Measurements from ENCODE around the gene FNDC7.

FNDC7 gene

GRCh38 chr1:108746382-108747170, 33.9 kb downstream of the FNDC7 start, which contains the start of gene STXBP3 (continued):
- TF ChIP-seq PBX3 (CRISPR knock-in tag; IDR thresholded peaks at IDR 0.05) (peak; percentile 54; the same call in 1 of the 2 replicates), EGR2 (tag by site-specific recombination; IDR thresholded peaks at IDR 0.05; ENCODE audit: low read depth) (peak; percentile 69), ZFP3 (tag by site-specific recombination; IDR thresholded peaks at IDR 0.05; ENCODE audit: low read depth) (no peak), ZNF610 (tag by site-specific recombination; IDR thresholded peaks at IDR 0.05; ENCODE audit: borderline replicate concordance) (peak; percentile 89), ZBTB8A (tag by site-specific recombination; IDR thresholded peaks at IDR 0.05) (peak; percentile 57), ZNF121 (tag by site-specific recombination; IDR thresholded peaks at IDR 0.05) (peak; percentile 58), ZNF639 (tag by site-specific recombination; IDR thresholded peaks at IDR 0.05) (peak; percentile 82), ZNF335 (tag by site-specific recombination; conservative IDR thresholded peaks at IDR 0.05) (peak; percentile 97), ZNF558 (tag by site-specific recombination; IDR thresholded peaks at IDR 0.05) (0 out of 2 replicates have a peak, but pooled peaks have one; percentile 38), GLIS2 (tag by site-specific recombination; IDR thresholded peaks at IDR 0.05) (peak; percentile 80), ZNF16 (tag by site-specific recombination; IDR thresholded peaks at IDR 0.05; ENCODE audit: low read depth) (no peak), ZSCAN23 (tag by site-specific recombination; IDR thresholded peaks at IDR 0.05) (peak; percentile 84), ZNF404 (tag by site-specific recombination; IDR thresholded peaks at IDR 0.05) (no peak), ZNF341 (tag by site-specific recombination; IDR thresholded peaks at IDR 0.05; ENCODE audit: low read depth) (no peak; the same call in 1 of the 2 replicates), GLI2 (tag by site-specific recombination; IDR thresholded peaks at IDR 0.05; ENCODE audit: borderline replicate concordance, low read depth) (no peak), KLF1 (tag by site-specific recombination; IDR thresholded peaks at IDR 0.05) (peak; percentile 96), SP7 (tag by site-specific recombination; IDR thresholded peaks at IDR 0.05) (peak; percentile 91), ZNF140 (tag by site-specific recombination; IDR thresholded peaks at IDR 0.05) (no peak), ZFP37 (tag by site-specific recombination; IDR thresholded peaks at IDR 0.05) (peak; percentile 81; the same call in 1 of the 2 replicates)
- TF ChIP-seq, protein P1, sequence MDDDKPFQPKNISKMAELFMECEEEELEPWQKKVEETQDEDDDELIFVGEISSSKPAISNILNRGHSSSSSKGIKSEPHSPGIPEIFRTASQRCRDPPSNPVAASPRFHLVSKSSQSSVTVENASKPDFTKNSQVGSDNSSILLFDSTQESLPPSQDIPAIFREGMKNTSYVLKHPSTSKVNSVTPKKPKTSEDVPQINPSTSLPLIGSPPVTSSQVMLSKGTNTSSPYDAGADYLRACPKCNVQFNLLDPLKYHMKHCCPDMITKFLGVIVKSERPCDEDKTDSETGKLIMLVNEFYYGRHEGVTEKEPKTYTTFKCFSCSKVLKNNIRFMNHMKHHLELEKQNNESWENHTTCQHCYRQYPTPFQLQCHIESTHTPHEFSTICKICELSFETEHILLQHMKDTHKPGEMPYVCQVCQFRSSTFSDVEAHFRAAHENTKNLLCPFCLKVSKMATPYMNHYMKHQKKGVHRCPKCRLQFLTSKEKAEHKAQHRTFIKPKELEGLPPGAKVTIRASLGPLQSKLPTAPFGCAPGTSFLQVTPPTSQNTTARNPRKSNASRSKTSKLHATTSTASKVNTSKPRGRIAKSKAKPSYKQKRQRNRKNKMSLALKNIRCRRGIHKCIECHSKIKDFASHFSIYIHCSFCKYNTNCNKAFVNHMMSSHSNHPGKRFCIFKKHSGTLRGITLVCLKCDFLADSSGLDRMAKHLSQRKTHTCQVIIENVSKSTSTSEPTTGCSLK (tag by site-specific recombination; IDR thresholded peaks at IDR 0.05) = no peak
- TF ChIP-seq, protein P2, sequence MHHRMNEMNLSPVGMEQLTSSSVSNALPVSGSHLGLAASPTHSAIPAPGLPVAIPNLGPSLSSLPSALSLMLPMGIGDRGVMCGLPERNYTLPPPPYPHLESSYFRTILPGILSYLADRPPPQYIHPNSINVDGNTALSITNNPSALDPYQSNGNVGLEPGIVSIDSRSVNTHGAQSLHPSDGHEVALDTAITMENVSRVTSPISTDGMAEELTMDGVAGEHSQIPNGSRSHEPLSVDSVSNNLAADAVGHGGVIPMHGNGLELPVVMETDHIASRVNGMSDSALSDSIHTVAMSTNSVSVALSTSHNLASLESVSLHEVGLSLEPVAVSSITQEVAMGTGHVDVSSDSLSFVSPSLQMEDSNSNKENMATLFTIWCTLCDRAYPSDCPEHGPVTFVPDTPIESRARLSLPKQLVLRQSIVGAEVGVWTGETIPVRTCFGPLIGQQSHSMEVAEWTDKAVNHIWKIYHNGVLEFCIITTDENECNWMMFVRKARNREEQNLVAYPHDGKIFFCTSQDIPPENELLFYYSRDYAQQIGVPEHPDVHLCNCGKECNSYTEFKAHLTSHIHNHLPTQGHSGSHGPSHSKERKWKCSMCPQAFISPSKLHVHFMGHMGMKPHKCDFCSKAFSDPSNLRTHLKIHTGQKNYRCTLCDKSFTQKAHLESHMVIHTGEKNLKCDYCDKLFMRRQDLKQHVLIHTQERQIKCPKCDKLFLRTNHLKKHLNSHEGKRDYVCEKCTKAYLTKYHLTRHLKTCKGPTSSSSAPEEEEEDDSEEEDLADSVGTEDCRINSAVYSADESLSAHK (tag by site-specific recombination; IDR thresholded peaks at IDR 0.05) = peak; percentile 39; the same call in 1 of the 2 replicates
- TF ChIP-seq, protein P3, sequence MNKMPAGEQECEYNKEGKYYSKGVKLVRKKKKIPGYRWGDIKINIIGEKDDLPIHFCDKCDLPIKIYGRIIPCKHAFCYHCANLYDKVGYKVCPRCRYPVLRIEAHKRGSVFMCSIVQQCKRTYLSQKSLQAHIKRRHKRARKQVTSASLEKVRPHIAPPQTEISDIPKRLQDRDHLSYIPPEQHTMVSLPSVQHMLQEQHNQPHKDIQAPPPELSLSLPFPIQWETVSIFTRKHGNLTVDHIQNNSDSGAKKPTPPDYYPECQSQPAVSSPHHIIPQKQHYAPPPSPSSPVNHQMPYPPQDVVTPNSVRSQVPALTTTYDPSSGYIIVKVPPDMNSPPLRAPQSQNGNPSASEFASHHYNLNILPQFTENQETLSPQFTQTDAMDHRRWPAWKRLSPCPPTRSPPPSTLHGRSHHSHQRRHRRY (tag by site-specific recombination; IDR thresholded peaks at IDR 0.05) = no peak
- TF ChIP-seq, protein P4, sequence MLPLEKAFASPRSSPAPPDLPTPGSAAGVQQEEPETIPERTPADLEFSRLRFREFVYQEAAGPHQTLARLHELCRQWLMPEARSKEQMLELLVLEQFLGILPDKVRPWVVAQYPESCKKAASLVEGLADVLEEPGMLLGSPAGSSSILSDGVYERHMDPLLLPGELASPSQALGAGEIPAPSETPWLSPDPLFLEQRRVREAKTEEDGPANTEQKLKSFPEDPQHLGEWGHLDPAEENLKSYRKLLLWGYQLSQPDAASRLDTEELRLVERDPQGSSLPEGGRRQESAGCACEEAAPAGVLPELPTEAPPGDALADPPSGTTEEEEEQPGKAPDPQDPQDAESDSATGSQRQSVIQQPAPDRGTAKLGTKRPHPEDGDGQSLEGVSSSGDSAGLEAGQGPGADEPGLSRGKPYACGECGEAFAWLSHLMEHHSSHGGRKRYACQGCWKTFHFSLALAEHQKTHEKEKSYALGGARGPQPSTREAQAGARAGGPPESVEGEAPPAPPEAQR (tag by site-specific recombination; IDR thresholded peaks at IDR 0.05) = no peak
- TF ChIP-seq, protein P5, sequence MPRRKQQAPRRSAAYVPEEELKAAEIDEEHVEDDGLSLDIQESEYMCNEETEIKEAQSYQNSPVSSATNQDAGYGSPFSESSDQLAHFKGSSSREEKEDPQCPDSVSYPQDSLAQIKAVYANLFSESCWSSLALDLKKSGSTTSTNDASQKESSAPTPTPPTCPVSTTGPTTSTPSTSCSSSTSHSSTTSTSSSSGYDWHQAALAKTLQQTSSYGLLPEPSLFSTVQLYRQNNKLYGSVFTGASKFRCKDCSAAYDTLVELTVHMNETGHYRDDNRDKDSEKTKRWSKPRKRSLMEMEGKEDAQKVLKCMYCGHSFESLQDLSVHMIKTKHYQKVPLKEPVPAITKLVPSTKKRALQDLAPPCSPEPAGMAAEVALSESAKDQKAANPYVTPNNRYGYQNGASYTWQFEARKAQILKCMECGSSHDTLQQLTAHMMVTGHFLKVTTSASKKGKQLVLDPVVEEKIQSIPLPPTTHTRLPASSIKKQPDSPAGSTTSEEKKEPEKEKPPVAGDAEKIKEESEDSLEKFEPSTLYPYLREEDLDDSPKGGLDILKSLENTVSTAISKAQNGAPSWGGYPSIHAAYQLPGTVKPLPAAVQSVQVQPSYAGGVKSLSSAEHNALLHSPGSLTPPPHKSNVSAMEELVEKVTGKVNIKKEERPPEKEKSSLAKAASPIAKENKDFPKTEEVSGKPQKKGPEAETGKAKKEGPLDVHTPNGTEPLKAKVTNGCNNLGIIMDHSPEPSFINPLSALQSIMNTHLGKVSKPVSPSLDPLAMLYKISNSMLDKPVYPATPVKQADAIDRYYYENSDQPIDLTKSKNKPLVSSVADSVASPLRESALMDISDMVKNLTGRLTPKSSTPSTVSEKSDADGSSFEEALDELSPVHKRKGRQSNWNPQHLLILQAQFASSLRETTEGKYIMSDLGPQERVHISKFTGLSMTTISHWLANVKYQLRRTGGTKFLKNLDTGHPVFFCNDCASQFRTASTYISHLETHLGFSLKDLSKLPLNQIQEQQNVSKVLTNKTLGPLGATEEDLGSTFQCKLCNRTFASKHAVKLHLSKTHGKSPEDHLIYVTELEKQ (tag by site-specific recombination; IDR thresholded peaks at IDR 0.05; ENCODE audit: borderline replicate concordance) = no peak

Data from HEK293 (cell line).